Measurements from ENCODE around the gene CABP2.

DNA sequence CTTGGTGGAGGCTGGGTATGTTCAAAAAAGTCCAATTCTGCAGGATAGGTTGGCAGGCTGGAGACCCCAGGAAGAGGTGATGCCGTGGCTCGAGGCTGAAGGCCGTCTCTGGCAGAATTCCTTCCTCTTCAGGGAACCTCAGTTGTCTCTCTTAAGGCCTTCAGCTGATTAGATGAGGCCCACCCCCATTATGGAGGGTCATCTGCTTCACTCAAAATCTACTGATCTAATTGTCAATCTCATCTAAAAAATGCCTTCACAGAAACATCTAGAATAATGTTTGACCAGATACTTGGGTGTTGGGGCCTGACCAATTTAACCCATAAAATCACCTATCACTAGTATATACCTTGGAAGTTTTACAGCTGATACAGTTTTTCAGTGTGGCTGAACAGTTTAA is 33.0 kb upstream of the CABP2 start:
- TF ChIP-seq, protein P1, sequence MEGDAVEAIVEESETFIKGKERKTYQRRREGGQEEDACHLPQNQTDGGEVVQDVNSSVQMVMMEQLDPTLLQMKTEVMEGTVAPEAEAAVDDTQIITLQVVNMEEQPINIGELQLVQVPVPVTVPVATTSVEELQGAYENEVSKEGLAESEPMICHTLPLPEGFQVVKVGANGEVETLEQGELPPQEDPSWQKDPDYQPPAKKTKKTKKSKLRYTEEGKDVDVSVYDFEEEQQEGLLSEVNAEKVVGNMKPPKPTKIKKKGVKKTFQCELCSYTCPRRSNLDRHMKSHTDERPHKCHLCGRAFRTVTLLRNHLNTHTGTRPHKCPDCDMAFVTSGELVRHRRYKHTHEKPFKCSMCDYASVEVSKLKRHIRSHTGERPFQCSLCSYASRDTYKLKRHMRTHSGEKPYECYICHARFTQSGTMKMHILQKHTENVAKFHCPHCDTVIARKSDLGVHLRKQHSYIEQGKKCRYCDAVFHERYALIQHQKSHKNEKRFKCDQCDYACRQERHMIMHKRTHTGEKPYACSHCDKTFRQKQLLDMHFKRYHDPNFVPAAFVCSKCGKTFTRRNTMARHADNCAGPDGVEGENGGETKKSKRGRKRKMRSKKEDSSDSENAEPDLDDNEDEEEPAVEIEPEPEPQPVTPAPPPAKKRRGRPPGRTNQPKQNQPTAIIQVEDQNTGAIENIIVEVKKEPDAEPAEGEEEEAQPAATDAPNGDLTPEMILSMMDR (conservative IDR thresholded peaks at IDR 0.05; ENCODE audit: low read depth, low read length): no peak
- TF ChIP-seq EZH2 (IDR thresholded peaks at IDR 0.05; ENCODE audit: borderline replicate concordance, low read depth, low read length, poor library complexity, severe bottlenecking): no peak
